ENCODE measurements around the gene ACSF3.

- TF ChIP-seq POLR2A (IDR thresholded peaks at IDR 0.05; ENCODE audit: low read depth, low read length) (no peak), CTCF (conservative IDR thresholded peaks at IDR 0.05; ENCODE audit: low read depth, low read length) (no peak), MAZ (IDR thresholded peaks at IDR 0.05; ENCODE audit: borderline replicate concordance, low read depth, low read length) (no peak), RCOR1 (IDR thresholded peaks at IDR 0.05; ENCODE audit: insufficient replicate concordance, low read length) (no peak), CEBPB (IDR thresholded peaks at IDR 0.05; ENCODE audit: low read depth, low read length) (no peak), BHLHE40 (IDR thresholded peaks at IDR 0.05; ENCODE audit: low read depth, low read length) (no peak), ELK1 (IDR thresholded peaks at IDR 0.05; ENCODE audit: borderline replicate concordance, low read depth, low read length) (no peak), FOS (IDR thresholded peaks at IDR 0.05; ENCODE audit: low read depth, low read length) (no peak), RFX5 (IDR thresholded peaks at IDR 0.05; ENCODE audit: low read depth, low read length) (no peak)
Observed at GRCh38 chr16:89198417-89199240, 105.0 kb downstream of the ACSF3 start.
